ENCODE data around the gene INTS2.
"Not testable (repeated sequence)": the region's sequence is repeated elsewhere in the genome, so short reads cannot be mapped to it uniquely, and the experiment has no call there.

Gene INTS2

GRCh38 chr17:61822326-61823285 is 105.2 kb downstream of the INTS2 start:
- no peak for DNase-seq (ENCODE audit: low spot score)

DNA sequence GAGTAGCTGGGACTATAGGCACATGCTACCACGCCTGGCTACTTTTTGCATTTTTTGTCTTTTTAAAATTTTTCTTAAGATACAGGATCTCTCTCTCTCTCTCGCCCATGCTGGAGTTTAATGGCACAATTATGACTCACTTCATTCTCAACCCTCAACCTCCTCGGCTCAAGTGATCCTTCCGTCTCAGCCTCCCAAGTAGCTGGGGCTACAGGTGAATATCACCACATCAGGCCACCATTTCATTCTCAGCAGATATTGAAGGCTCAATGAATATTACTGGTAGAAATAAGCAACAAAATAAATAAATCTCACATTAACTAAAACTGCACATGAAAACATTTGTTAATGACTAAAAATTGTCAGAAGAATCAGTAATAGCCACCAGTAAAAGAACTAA is 106.1 kb downstream of the INTS2 start:
- no peak for DNase-seq (ENCODE audit: low spot score)

GRCh38 chr17:61819265-61819664 is 108.5 kb downstream of the INTS2 start:
- DNase-seq (ENCODE audit: low spot score) = not testable (repeated sequence)

- DNase-seq (ENCODE audit: low spot score) = no peak
Measured at GRCh38 chr17:61818225-61818624, 109.6 kb downstream of the INTS2 start.

DNA sequence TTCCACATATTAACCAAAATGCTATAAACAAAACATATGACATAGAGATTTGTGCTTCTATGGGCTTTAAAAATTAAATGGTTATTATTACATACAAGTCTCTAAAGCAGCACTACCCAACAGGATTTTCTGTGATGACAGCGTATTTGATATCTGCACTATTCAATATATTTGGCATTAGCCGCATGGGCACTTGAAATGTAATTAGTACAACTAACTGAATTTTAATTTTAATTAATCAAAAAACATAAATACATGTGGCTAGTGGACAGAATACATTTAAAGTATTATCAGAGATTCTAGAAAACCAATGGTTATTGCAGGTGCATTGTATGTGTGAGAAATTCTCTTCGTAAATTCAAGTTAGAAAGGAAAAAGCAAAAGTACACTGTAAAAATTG is 110.3 kb downstream of the INTS2 start:
- DNase-seq (ENCODE audit: low spot score) = no peak

- DNase-seq (ENCODE audit: low spot score) = peak; percentile 1
Measured at GRCh38 chr17:61816538-61816937, 111.2 kb downstream of the INTS2 start.

GRCh38 chr17:61815863-61816503 is 111.8 kb downstream of the INTS2 start:
- no peak for DNase-seq (ENCODE audit: low spot score)

Measured in CD4-positive, alpha-beta T cell treated with Interleukin-15 for 4 hours (primary cell).